Measurements from ENCODE around the gene DDX43. TPM values are rescaled to one million over a fixed set of nuclear protein-coding genes. Genes with fewer than 3 reads are reported as not detected.

DDX43 gene
- total RNA-seq, 4 donors from 2014 or later, result 1.1 TPM; not detected in 3

DNA sequence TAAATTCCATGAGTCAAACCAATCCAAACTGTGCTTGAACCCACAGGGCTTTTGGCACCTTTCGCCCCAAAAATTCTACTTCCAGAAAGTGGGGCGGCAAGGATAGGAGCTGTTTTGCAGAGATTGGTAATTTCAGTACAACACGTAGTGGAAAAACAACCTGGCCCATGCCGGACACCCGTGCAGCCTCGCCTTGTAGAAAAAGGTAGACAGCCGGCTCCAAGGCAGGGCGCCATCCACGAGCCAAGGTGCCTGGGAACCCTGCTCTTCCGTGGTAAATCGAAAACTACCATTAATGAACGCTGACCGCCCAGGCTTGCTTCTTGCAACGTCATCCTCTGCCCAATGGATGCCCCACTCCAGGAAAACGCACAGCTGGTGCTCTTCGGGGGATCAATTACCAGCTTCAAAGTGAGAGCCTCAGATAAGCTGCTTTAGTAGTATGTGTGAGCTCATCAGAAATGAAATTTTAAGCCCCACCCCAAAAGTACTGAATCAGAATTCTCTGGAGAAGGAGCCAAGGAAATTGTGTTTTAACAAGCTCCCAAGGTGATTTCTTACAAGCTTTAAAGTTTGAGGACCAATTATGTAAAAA lies 26.8 kb upstream of the DDX43 start:
- H3K36me3 ChIP-seq, result no peaks in the 10 kb centered on the region
- intact Hi-C loops (cut with DNase I; ENCODE audit: low total_unique reads), result no loop called here

DNA sequence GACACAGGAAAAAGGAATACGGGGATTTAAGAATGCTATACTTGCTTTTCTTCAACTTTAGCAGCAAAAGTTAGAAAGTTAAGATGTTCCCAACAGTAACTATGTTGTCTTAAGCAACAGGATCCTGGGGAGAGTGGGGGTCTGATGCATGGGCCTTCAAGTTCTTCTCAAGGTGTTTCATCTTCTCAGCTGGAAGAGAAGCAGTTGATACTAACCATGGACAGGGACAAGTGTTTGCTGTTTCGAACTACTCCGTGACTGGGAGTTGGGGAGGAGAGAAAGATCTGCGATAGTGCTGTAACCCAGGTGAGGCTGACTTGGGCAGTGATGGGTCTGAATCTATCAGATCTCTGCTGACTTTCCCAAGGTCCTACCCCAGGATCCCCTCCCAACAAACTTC lies 26.0 kb upstream of the DDX43 start:
- Histone ChIP-seq H3K4me1 (no peaks in the 10 kb centered on the region), H3K27me3 (no peaks in the 10 kb centered on the region), H3K36me3 (no peaks in the 10 kb centered on the region), H3K27ac (no peak overlapping the region), H3K9me3 (no peaks in the 10 kb centered on the region), H3K4me3 (no peak overlapping the region)
- no peak for TF ChIP-seq POLR2A (IDR thresholded peaks at IDR 0.05)
- TF ChIP-seq, protein P1, sequence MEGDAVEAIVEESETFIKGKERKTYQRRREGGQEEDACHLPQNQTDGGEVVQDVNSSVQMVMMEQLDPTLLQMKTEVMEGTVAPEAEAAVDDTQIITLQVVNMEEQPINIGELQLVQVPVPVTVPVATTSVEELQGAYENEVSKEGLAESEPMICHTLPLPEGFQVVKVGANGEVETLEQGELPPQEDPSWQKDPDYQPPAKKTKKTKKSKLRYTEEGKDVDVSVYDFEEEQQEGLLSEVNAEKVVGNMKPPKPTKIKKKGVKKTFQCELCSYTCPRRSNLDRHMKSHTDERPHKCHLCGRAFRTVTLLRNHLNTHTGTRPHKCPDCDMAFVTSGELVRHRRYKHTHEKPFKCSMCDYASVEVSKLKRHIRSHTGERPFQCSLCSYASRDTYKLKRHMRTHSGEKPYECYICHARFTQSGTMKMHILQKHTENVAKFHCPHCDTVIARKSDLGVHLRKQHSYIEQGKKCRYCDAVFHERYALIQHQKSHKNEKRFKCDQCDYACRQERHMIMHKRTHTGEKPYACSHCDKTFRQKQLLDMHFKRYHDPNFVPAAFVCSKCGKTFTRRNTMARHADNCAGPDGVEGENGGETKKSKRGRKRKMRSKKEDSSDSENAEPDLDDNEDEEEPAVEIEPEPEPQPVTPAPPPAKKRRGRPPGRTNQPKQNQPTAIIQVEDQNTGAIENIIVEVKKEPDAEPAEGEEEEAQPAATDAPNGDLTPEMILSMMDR (IDR thresholded peaks at IDR 0.05 in 4 of 5, conservative IDR thresholded peaks at IDR 0.05 in 1 of 5), result no peak
- intact Hi-C loops (cut with DNase I; ENCODE audit: low total_unique reads), result no loop called here
- ATAC-seq (no peak), DNase-seq (no peak)
- in situ Hi-C loops (cut with MboI; ENCODE audit: low sequenced_read_pairs in 4 of 4), result no loop called here

More for the DNA sequence above, 26.8 kb upstream of the DDX43 start:
- H3K27me3 ChIP-seq, result no peaks in the 10 kb centered on the region
- in situ Hi-C loops (cut with MboI; ENCODE audit: low sequenced_read_pairs in 4 of 4), result no loop called here
- no peak overlapping the region for H3K27ac ChIP-seq
- no peaks in the 10 kb centered on the region for H3K4me1 ChIP-seq
- no peaks in the 10 kb centered on the region for H3K9me3 ChIP-seq
- TF ChIP-seq, protein P1 (IDR thresholded peaks at IDR 0.05 in 4 of 5, conservative IDR thresholded peaks at IDR 0.05 in 1 of 5), result no peak
- TF ChIP-seq POLR2A (IDR thresholded peaks at IDR 0.05), result no peak
- H3K4me3 ChIP-seq, result no peak overlapping the region
- DNase-seq, result no peak
- no peak for ATAC-seq

DNA sequence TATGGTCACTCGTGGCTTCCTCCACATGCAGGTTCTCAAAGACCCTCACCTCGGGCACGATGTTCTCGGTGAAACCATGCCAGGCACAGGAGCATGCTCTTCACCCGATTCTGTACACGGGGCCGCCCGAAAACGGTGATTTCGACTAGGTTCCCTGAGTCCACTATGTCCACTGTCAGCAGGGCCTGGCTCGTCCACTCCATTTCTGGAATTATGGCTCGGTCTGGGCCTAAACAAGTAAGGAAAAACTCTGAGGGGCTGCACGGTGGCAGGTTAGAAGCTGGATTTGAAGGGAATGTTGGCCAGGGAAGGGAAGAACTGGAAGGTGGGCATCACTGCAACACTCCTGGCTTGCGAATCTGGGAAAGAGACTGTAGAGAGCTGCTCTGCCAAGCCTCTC lies 25.5 kb upstream of the DDX43 start:
- ATAC-seq, result no peak
- in situ Hi-C loops (cut with MboI; ENCODE audit: low sequenced_read_pairs in 4 of 4), result no loop called here
- no peak overlapping the region for H3K27ac ChIP-seq
- H3K27me3 ChIP-seq, result no peaks in the 10 kb centered on the region
- no peaks in the 10 kb centered on the region for H3K36me3 ChIP-seq
- H3K9me3 ChIP-seq, result no peaks in the 10 kb centered on the region
- TF ChIP-seq, protein P1 (IDR thresholded peaks at IDR 0.05 in 4 of 5, conservative IDR thresholded peaks at IDR 0.05 in 1 of 5), result no peak
- no peak for TF ChIP-seq POLR2A (IDR thresholded peaks at IDR 0.05)
- H3K4me1 ChIP-seq, result no peaks in the 10 kb centered on the region
- DNase-seq, result no peak
- no peak overlapping the region for H3K4me3 ChIP-seq
- intact Hi-C loops (cut with DNase I; ENCODE audit: low total_unique reads), result no loop called here

DNA sequence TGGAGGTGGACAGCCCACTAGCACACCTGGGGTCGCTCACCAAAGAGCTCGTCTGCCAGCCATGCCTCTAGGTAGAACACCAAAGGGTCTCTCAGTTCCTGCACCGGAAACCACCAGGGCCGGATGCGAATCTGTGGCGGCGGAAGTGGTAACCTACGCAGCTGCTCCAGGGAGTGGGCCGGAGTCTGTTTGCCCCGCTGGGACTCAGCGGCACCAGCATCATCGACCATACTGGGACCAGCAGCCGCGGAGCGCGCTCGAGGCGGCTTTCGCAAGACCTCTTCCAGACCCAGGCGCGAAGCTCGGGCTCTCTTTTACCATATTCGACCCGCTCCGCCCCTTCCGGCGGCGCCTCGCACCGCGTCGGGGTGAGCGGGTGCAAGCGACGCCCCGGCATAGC lies 25.1 kb upstream of the DDX43 start, which contains the start of gene OOEP:
OOEP (minus strand) TSS at position 335 of the 400 bp plus-strand sequence; CDS start at position 230, 105 bp downstream.
- Histone ChIP-seq H3K4me3 (no peak within 1 kb of the TSS), H3K27me3 (no peaks in the 10 kb centered on the region), H3K4me1 (no peaks in the 10 kb centered on the region), H3K27ac (no peak within 1 kb of the TSS), H3K9me3 (no peaks in the 10 kb centered on the region), H3K36me3 (no peaks in the 10 kb centered on the region)
- intact Hi-C loops (cut with DNase I; ENCODE audit: low total_unique reads) (no loop called here), in situ Hi-C loops (cut with MboI; ENCODE audit: low sequenced_read_pairs in 4 of 4) (no loop called here)
- DNase-seq (no peak), ATAC-seq (no peak)
- no peak for TF ChIP-seq POLR2A (IDR thresholded peaks at IDR 0.05)
- TF ChIP-seq, protein P1 (IDR thresholded peaks at IDR 0.05 in 4 of 5, conservative IDR thresholded peaks at IDR 0.05 in 1 of 5), result no peak

DNA sequence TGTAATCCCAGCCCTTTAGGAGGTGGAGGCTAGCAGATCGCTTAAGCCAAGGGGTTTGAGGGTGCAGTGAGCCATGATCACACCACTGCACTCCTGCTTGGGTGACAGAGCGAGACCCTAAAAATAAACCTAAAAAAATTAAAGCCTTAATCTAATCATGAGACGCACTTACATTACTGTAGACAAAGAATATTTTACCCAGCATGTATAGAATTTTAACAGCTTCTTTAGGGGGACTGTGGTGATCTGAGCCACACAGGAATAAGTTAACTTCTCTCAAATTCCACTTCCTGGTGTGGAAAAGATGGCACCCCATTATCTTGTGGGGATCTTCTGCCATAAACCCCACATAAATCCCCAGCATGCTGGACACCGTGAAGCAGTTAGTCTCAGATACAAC lies 22.6 kb upstream of the DDX43 start:
- TF ChIP-seq POLR2A (IDR thresholded peaks at IDR 0.05), result no peak
- TF ChIP-seq, protein P1 (IDR thresholded peaks at IDR 0.05 in 4 of 5, conservative IDR thresholded peaks at IDR 0.05 in 1 of 5), result no peak
- H3K36me3 ChIP-seq, result no peaks in the 10 kb centered on the region
- H3K27ac ChIP-seq, result no peak overlapping the region
- H3K9me3 ChIP-seq, result no peaks in the 10 kb centered on the region
- no peaks in the 10 kb centered on the region for H3K27me3 ChIP-seq
- no peaks in the 10 kb centered on the region for H3K4me1 ChIP-seq
- DNase-seq, result no peak
- H3K4me3 ChIP-seq, result no peak overlapping the region
- in situ Hi-C loops (cut with MboI; ENCODE audit: low sequenced_read_pairs in 4 of 4), result no loop called here
- intact Hi-C loops (cut with DNase I; ENCODE audit: low total_unique reads), result no loop called here
- no peak for ATAC-seq

Measured in gastrocnemius medialis (tissue), 4 donors.